ENCODE results near the gene NOTO. TPM values are rescaled to one million over a fixed set of nuclear protein-coding genes. Genes with fewer than 3 reads are reported as not detected.

NOTO gene
- total RNA-seq, 2 donors from 2014 or later, result not detected

DNA sequence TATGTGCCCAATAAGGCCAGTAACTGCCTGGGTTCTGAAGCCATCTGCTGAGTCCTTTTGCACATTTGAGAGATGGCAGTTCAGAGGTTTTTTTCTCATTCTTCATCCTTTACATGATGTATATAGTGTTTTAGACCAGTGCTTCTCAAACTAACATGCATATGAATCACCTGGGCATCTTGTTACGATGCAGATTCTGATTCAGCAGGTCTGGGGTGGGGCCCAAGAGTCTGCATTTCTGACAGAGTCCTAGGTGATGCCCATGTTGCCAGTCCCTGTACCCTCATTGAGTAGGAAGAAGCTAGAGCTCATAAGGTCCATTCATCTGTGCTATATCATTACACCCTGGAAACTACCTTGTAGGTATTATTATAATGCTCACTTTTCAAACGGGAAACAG lies 15.5 kb downstream of the NOTO start:
- 84 to 93% methylated on average over 2 of the region's 2 CpGs for WGBS, 2 donors
- intact Hi-C loops (cut with DNase I), result no loop called here
- Histone ChIP-seq H3K4me3 (no peak overlapping the region), H3K4me1 (peaks cover 20% of the 10 kb centered on the region), H3K36me3 (replicated peaks in 1 of 2; ENCODE audit: insufficient read depth in 1 of 2, low read depth in 2 of 2) (peaks cover 0 to 5% of the 10 kb centered on the region in 2 donors), H3K9me3 (no peaks in the 10 kb centered on the region), H3K27me3 (no peaks in the 10 kb centered on the region), H3K27ac (no peak overlapping the region)
- ATAC-seq (no peak), DNase-seq (no peak)
- TF ChIP-seq POLR2A (IDR thresholded peaks at IDR 0.05), result no peak
- TF ChIP-seq, protein P1, sequence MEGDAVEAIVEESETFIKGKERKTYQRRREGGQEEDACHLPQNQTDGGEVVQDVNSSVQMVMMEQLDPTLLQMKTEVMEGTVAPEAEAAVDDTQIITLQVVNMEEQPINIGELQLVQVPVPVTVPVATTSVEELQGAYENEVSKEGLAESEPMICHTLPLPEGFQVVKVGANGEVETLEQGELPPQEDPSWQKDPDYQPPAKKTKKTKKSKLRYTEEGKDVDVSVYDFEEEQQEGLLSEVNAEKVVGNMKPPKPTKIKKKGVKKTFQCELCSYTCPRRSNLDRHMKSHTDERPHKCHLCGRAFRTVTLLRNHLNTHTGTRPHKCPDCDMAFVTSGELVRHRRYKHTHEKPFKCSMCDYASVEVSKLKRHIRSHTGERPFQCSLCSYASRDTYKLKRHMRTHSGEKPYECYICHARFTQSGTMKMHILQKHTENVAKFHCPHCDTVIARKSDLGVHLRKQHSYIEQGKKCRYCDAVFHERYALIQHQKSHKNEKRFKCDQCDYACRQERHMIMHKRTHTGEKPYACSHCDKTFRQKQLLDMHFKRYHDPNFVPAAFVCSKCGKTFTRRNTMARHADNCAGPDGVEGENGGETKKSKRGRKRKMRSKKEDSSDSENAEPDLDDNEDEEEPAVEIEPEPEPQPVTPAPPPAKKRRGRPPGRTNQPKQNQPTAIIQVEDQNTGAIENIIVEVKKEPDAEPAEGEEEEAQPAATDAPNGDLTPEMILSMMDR (IDR thresholded peaks at IDR 0.05), result no peak

DNA sequence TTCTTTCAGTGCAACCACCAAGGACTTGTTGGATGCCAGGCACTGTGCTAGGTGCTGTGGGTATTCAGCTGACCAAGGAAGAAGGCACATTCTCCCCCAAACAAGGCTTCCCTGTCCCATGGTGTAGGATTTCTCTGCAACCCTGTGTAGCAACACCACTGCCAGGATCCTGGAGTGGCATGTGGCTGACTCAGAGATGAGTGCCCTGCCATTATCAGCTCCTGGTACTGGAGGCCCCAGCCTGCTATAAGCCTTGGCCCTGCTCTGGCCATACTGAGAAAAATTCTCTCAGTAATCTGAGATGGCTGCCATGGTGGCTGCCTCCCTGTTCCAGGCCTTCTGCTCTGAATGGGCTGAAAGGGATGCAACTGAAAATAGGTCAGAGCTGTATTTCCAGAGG lies 15.9 kb downstream of the NOTO start:
- Histone ChIP-seq H3K27ac (no peak overlapping the region), H3K4me1 (peaks cover 19% of the 10 kb centered on the region), H3K9me3 (no peaks in the 10 kb centered on the region), H3K4me3 (no peak overlapping the region), H3K36me3 (replicated peaks in 1 of 2; ENCODE audit: insufficient read depth in 1 of 2, low read depth in 2 of 2) (peaks cover 0 to 7% of the 10 kb centered on the region in 2 donors), H3K27me3 (no peaks in the 10 kb centered on the region)
- ATAC-seq (no peak), DNase-seq (no peak)
- intact Hi-C loops (cut with DNase I), result no loop called here
- TF ChIP-seq, protein P1 (IDR thresholded peaks at IDR 0.05), result no peak
- TF ChIP-seq POLR2A (IDR thresholded peaks at IDR 0.05), result no peak

DNA sequence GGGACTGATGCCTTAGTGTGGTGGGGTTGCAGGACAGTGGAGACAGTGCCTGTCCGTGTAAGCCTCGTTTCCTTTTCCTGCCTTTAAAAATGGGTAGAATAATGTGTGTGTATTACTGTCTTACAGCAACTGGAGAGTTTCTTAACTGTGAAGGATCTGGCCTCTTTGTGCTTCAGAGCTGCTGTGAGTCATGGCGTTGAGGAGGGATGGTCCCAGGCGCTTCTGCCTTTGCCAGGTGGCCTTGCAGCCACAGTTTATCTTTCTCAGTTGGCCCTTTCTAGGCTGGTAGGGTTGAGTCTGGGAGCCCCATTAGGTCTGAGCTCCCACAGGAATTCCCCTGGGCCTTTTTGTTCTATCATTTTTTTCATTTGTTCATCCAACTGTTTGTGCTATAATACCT lies 21.4 kb downstream of the NOTO start:
- Histone ChIP-seq H3K27me3 (no peaks in the 10 kb centered on the region), H3K4me3 (no peak overlapping the region)

DNA sequence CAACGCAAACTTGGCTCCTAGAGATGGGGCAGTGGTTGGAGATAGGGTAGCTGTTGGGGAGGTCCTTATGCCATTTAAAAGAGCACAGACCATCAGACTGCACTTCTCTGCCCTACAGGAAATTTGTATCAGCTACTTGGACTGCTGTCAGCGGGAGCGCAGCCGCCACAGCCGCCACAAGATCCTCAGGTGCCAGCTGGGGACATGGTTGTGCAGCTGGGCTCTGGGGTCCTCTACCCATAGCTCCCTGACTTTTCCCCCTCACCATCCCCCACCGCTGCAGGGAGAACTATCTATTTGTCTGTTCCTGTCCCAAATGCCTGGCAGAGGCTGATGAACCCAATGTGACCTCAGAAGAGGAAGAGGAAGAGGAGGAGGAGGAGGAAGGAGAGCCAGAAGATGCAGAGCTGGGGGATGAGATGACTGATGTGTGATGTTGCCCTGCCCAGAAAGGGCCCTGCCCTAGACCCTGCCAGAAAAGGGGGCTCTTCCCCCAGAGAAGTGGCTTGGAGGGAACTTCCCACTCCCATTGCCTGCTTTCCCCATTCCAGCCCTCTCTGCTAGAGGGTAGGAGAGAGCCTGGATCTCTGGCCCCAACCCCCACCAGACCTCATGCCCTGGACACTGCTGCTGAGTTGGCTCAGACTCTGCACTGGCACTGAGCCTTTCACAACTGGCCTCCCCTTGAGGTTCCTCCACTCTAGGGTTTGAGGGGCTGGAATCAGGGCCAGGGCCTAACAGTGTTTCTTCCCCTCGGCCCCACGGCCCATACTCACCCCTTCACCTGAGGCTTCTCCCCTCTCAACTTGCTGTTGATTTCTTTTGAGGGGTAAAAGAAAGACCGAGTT lies 23.4 kb downstream of the NOTO start:
- DNase-seq (no peak), ATAC-seq (no peak)
- no peaks in the 10 kb centered on the region for H3K27me3 ChIP-seq
- H3K4me3 ChIP-seq, result no peak overlapping the region
- no peaks in the 10 kb centered on the region for H3K4me1 ChIP-seq
- intact Hi-C loops (cut with DNase I), result no loop called here
- H3K9me3 ChIP-seq, result no peaks in the 10 kb centered on the region
- H3K36me3 ChIP-seq (replicated peaks in 1 of 2; ENCODE audit: insufficient read depth in 1 of 2, low read depth in 2 of 2), result peaks cover 0 to 11% of the 10 kb centered on the region in 2 donors
- no peak overlapping the region for H3K27ac ChIP-seq
- 75 to 79% methylated on average over 9 of the region's 9 CpGs for WGBS, 2 donors
- TF ChIP-seq POLR2A (IDR thresholded peaks at IDR 0.05), result no peak
- TF ChIP-seq, protein P1 (IDR thresholded peaks at IDR 0.05), result no peak

More for the DNA sequence above, 21.4 kb downstream of the NOTO start:
- TF ChIP-seq POLR2A (IDR thresholded peaks at IDR 0.05), result no peak
- TF ChIP-seq, protein P1 (IDR thresholded peaks at IDR 0.05), result no peak
- WGBS, 2 donors, result 85 to 90% methylated on average over 4 of the region's 4 CpGs
- Histone ChIP-seq H3K9me3 (no peaks in the 10 kb centered on the region), H3K4me1 (no peaks in the 10 kb centered on the region), H3K36me3 (replicated peaks in 1 of 2; ENCODE audit: insufficient read depth in 1 of 2, low read depth in 2 of 2) (peaks cover 0 to 14% of the 10 kb centered on the region in 2 donors), H3K27ac (no peak overlapping the region)
- DNase-seq (no peak), ATAC-seq (no peak)
- intact Hi-C loops (cut with DNase I), result no loop called here

DNA sequence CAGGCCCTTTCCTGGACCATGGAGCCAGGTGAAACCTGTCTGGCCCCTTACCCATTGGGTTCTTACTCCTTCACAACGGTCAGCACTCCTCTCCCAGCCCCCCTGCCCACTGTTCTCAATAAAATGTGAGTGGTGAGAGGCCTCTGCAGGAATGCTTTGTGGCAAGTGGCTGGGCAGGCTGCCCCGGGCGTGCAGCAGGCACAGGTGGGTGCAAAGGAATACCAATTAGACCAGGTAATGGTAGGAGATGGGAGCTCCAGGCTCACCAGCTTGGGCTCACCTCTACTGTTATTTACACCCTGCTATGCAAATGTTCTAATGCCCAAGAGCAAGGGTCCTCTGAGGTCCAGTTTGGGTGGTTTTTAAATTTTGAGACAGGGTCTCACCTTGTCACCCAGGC lies 24.7 kb downstream of the NOTO start:
- TF ChIP-seq, protein P1 (IDR thresholded peaks at IDR 0.05), result no peak
- TF ChIP-seq POLR2A (IDR thresholded peaks at IDR 0.05), result no peak
- 77 to 84% methylated on average over 2 to 3 of the region's 3 CpGs for WGBS, 2 donors
- no peak for ATAC-seq
- Histone ChIP-seq H3K27ac (no peak overlapping the region), H3K9me3 (no peaks in the 10 kb centered on the region), H3K4me1 (no peaks in the 10 kb centered on the region), H3K4me3 (no peak overlapping the region), H3K36me3 (replicated peaks in 1 of 2; ENCODE audit: insufficient read depth in 1 of 2, low read depth in 2 of 2) (peaks cover 0 to 9% of the 10 kb centered on the region in 2 donors), H3K27me3 (no peaks in the 10 kb centered on the region)
- no peak for DNase-seq
- intact Hi-C loops (cut with DNase I), result no loop called here
